ENCODE results near the gene WDR48. TPM values are rescaled to one million over a fixed set of nuclear protein-coding genes. Genes with fewer than 3 reads are reported as not detected.

The WDR48 gene
- total RNA-seq, 2 donors from 2014 or later = 57.5 to 60.4 TPM

DNA sequence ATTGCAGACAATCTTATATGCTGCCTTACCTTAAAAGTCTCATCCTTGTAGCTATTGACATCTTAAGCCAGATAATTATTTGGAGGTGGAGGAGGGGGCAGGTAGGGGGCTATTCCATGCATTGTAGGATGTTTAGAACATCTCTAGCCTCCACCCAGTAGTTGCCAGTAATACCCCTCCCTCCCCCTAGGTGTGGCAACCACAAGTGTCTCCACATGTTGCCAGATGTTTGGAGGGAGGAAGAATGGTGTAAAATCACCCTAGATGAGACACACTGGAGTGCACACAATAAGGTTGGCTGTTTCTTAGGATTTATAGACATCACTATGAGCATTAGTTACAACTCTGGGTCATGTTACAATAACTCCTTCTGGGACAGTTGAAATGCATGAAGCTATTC, 28.2 kb downstream of the WDR48 start:
- Histone ChIP-seq H3K9ac (ENCODE audit: extremely low read depth, low read length, poor library complexity, severe bottlenecking) (no peak overlapping the region), H3K9me3 (ENCODE audit: control insufficient read depth, low read length) (peaks cover 4% of the 10 kb centered on the region), H3K27ac (ENCODE audit: low read depth, low read length) (no peak overlapping the region), H3K4me1 (ENCODE audit: control insufficient read depth, insufficient read depth, low read length) (no peaks in the 10 kb centered on the region), H3K36me3 (ENCODE audit: control insufficient read depth, insufficient read depth, low read length) (peaks cover 81% of the 10 kb centered on the region), H3K27me3 (ENCODE audit: control insufficient read depth, insufficient read depth, low read length, poor library complexity, severe bottlenecking) (no peaks in the 10 kb centered on the region), H3K4me3 (ENCODE audit: low read length) (no peak overlapping the region)
- peaks cover 56% of the 10 kb centered on the region for H3K36me3 Mint-ChIP-seq (ENCODE audit: low read depth)
- no peaks in the 10 kb centered on the region for H3K4me1 Mint-ChIP-seq
- H3K4me3 Mint-ChIP-seq = no peak overlapping the region
- no peak for DNase-seq
- no peak overlapping the region for H3K27ac Mint-ChIP-seq
- TF ChIP-seq, protein P1, sequence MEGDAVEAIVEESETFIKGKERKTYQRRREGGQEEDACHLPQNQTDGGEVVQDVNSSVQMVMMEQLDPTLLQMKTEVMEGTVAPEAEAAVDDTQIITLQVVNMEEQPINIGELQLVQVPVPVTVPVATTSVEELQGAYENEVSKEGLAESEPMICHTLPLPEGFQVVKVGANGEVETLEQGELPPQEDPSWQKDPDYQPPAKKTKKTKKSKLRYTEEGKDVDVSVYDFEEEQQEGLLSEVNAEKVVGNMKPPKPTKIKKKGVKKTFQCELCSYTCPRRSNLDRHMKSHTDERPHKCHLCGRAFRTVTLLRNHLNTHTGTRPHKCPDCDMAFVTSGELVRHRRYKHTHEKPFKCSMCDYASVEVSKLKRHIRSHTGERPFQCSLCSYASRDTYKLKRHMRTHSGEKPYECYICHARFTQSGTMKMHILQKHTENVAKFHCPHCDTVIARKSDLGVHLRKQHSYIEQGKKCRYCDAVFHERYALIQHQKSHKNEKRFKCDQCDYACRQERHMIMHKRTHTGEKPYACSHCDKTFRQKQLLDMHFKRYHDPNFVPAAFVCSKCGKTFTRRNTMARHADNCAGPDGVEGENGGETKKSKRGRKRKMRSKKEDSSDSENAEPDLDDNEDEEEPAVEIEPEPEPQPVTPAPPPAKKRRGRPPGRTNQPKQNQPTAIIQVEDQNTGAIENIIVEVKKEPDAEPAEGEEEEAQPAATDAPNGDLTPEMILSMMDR (conservative IDR thresholded peaks at IDR 0.05) = peak; percentile 12
- no peaks in the 10 kb centered on the region for H3K9me3 Mint-ChIP-seq
- no peaks in the 10 kb centered on the region for H3K27me3 Mint-ChIP-seq (ENCODE audit: insufficient read depth)

DNA sequence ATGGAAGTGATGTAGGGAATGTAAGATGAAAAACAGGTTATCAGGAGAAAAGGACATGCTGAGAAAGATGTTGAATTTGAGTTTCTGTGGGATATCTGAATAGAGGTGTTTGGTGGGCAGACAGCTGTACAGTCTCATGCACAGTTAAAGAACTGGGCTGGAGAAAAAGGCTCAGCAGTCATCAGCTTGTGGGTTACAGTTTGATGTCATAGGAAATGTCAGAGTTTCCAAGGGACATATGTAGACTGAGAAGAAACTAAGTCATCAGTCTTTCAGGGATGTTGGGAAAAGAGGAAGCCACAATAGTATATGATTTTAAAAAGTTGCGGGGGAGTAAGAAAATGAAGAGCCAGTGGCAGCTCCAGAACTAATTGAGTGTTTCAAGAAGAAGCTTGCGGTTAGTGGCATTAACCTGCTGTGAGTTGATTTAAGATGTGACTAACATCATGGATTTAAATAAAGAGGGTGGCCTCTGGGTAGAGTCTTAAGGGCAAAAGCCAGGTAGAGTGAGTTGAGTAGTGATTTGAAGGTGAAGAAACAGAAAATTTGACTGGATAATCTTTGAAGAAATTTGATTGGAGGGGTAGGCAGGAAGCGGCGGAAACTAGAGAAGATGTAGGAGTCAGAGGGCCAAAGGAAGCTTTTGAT, 31.0 kb downstream of the WDR48 start:
- Histone ChIP-seq H3K9me3 (ENCODE audit: control insufficient read depth, low read length) (no peaks in the 10 kb centered on the region), H3K9ac (ENCODE audit: extremely low read depth, low read length, poor library complexity, severe bottlenecking) (no peak overlapping the region), H3K27me3 (ENCODE audit: control insufficient read depth, insufficient read depth, low read length, poor library complexity, severe bottlenecking) (no peaks in the 10 kb centered on the region), H3K4me1 (ENCODE audit: control insufficient read depth, insufficient read depth, low read length) (no peaks in the 10 kb centered on the region), H3K27ac (ENCODE audit: low read depth, low read length) (no peak overlapping the region), H3K36me3 (ENCODE audit: control insufficient read depth, insufficient read depth, low read length) (peaks cover 81% of the 10 kb centered on the region), H3K4me3 (ENCODE audit: low read length) (no peak overlapping the region)
- no peaks in the 10 kb centered on the region for H3K27me3 Mint-ChIP-seq (ENCODE audit: insufficient read depth)
- H3K36me3 Mint-ChIP-seq (ENCODE audit: low read depth) = peaks cover 57% of the 10 kb centered on the region
- no peaks in the 10 kb centered on the region for H3K4me1 Mint-ChIP-seq
- no peak overlapping the region for H3K4me3 Mint-ChIP-seq
- no peaks in the 10 kb centered on the region for H3K9me3 Mint-ChIP-seq
- TF ChIP-seq, protein P1 (conservative IDR thresholded peaks at IDR 0.05) = no peak
- 97 to 98% methylated on average over 4 of the region's 4 CpGs for WGBS, 2 experiments (ENCODE audit: insufficient coverage in 1 of 2, insufficient read length in 1 of 2)
- no peak for DNase-seq
- peak overlapping the region; percentile 4 for H3K27ac Mint-ChIP-seq

DNA sequence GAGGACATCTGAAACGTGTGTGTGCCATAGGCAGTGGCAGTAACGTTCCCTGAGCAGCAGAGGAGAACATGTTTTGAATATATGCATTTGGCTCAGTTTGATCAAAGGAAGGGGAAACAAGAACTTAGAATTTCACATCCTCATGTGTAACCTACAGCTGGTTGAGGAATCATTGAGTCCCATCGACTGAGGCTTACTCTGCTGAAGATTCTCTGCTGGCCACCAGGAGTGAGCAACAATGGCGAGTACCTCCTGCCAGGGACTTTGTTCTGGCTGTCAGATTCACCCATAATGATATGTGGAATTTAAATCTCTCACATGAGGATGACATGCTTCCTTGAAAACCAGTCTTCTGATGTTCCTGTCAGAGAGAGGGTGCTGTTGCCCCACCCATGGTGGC, 34.3 kb downstream of the WDR48 start:
- no peak overlapping the region for H3K27ac Mint-ChIP-seq
- H3K9me3 Mint-ChIP-seq = no peaks in the 10 kb centered on the region
- H3K4me1 Mint-ChIP-seq = no peaks in the 10 kb centered on the region
- Histone ChIP-seq H3K27ac (ENCODE audit: low read depth, low read length) (no peak overlapping the region), H3K36me3 (ENCODE audit: control insufficient read depth, insufficient read depth, low read length) (peaks cover 85% of the 10 kb centered on the region), H3K4me3 (ENCODE audit: low read length) (no peak overlapping the region), H3K9me3 (ENCODE audit: control insufficient read depth, low read length) (no peaks in the 10 kb centered on the region), H3K4me1 (ENCODE audit: control insufficient read depth, insufficient read depth, low read length) (no peaks in the 10 kb centered on the region), H3K27me3 (ENCODE audit: control insufficient read depth, insufficient read depth, low read length, poor library complexity, severe bottlenecking) (no peaks in the 10 kb centered on the region), H3K9ac (ENCODE audit: extremely low read depth, low read length, poor library complexity, severe bottlenecking) (no peak overlapping the region)
- peaks cover 63% of the 10 kb centered on the region for H3K36me3 Mint-ChIP-seq (ENCODE audit: low read depth)
- DNase-seq = no peak
- 87 to 95% methylated on average over 4 of the region's 4 CpGs for WGBS, 2 experiments (ENCODE audit: insufficient coverage in 1 of 2, insufficient read length in 1 of 2)
- TF ChIP-seq, protein P1 (conservative IDR thresholded peaks at IDR 0.05) = peak; percentile 25
- no peak overlapping the region for H3K4me3 Mint-ChIP-seq
- H3K27me3 Mint-ChIP-seq (ENCODE audit: insufficient read depth) = no peaks in the 10 kb centered on the region
